Progenitor cell of endocrine pancreas (in vitro differentiated cells): Measurements from ENCODE around the gene CDKN3. TPM values are rescaled to one million over a fixed set of nuclear protein-coding genes. Genes with fewer than 3 reads are reported as not detected.
A peak's percentile ranks its signal among the peaks of the same experiment; 100 is the strongest.

ENCODE experiments used
- DNase-seq: peaks from one replicate; pipeline ENCODE4 v3.0.0; 2021; ENCODE audit warnings: low spot score; ENCODE audit not compliant: unreplicated experiment
- H3K27ac Mint-ChIP-seq: 2 replicates; pipeline ENCODE4 v1.8.0; 2021; ENCODE audit warnings: mild to moderate bottlenecking, moderate library complexity, mixed read lengths
- H3K27me3 Mint-ChIP-seq: 2 replicates; pipeline ENCODE4 v1.8.0; 2021; ENCODE audit warnings: mixed read lengths
- H3K36me3 Mint-ChIP-seq: 2 replicates; pipeline ENCODE4 v1.8.0; 2022; ENCODE audit warnings: mixed read lengths; ENCODE audit not compliant: insufficient read depth
- H3K4me1 Mint-ChIP-seq: 2 replicates; pipeline ENCODE4 v1.8.0; 2021; ENCODE audit warnings: low read depth, mixed read lengths
- H3K4me3 Mint-ChIP-seq: 2 replicates; pipeline ENCODE4 v1.8.0; 2021; ENCODE audit warnings: low read depth, mild to moderate bottlenecking, moderate library complexity, mixed read lengths
- H3K9me3 Mint-ChIP-seq: 2 replicates; pipeline ENCODE4 v1.8.0; 2021; ENCODE audit warnings: low read depth, mixed read lengths
- long read RNA-seq: library from polyadenylated mRNA; unstranded; transcript quantifications from one replicate; pipeline ENCODE4 v2.0.0, GENCODE V29; 2020
- total RNA-seq: library from RNA; stranded (reverse); gene quantifications from 2 replicates; pipeline ENCODE4 v1.2.1, GENCODE V29; 2021
- TF ChIP-seq, protein P1 (sequence below): fragments of 200-600 bp; sonication (generic); IDR thresholded peaks from one replicate; pipeline ENCODE4 v1.5.0; 2021; ENCODE audit warnings: antibody characterized with exemption, mild to moderate bottlenecking; ENCODE audit not compliant: unreplicated experiment

The CDKN3 gene, protein sequence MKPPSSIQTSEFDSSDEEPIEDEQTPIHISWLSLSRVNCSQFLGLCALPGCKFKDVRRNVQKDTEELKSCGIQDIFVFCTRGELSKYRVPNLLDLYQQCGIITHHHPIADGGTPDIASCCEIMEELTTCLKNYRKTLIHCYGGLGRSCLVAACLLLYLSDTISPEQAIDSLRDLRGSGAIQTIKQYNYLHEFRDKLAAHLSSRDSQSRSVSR
- 20.2 and 20.5 TPM in 2 replicates for total RNA-seq
- long read RNA-seq, transcript CDKN3-202 (8 exons, 893 nt): major isoform, 10 of 11 reads
- long read RNA-seq, partial matches to known transcripts: 0 of 11 reads
- long read RNA-seq, other reads (novel, unspliced or antisense): 1 of 11 reads

DNA sequence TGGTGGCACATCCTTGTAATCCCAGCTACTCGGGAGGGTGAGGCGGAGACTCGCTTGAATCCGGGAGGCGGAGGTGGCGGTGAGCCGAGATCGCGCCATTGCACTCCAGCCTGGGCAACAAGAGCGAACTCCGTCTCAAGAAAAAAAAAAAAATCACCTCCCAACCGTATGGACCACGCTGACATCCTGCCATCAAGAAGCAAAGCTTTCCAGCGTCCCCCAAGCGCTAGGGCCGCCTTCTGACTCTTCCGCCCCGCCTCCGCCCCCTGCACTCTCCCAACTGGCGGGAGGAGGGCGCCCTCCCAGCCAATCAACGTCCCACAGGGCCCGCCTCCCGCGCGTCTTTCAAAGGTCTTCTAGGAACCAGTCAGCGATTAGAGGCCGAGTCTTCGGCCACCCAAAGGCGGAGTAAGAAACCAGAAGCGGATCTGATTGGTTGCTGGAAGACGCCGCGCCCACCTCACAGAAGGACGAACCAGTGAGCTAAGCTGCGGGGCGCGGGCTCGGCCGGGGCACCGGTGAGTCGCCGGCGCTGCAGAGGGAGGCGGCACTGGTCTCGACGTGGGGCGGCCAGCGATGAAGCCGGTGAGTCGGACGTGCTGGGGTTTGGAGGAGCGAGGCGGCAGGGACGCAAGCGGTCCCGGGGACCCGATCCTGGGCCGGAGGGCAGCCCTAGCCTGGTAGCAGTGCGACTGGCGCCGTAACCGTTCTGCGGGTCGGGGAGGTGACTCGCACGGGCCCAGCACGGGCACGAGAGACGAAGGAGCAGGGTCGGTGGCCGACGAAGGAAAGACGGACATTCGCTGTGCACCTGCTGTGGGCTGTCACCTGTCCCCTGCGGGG, at the start of gene CDKN3:
CDKN3 (plus strand) TSS at position 515 of the 843 bp plus-strand sequence; CDS start at position 577, 62 bp downstream.
- TF ChIP-seq, protein P1, sequence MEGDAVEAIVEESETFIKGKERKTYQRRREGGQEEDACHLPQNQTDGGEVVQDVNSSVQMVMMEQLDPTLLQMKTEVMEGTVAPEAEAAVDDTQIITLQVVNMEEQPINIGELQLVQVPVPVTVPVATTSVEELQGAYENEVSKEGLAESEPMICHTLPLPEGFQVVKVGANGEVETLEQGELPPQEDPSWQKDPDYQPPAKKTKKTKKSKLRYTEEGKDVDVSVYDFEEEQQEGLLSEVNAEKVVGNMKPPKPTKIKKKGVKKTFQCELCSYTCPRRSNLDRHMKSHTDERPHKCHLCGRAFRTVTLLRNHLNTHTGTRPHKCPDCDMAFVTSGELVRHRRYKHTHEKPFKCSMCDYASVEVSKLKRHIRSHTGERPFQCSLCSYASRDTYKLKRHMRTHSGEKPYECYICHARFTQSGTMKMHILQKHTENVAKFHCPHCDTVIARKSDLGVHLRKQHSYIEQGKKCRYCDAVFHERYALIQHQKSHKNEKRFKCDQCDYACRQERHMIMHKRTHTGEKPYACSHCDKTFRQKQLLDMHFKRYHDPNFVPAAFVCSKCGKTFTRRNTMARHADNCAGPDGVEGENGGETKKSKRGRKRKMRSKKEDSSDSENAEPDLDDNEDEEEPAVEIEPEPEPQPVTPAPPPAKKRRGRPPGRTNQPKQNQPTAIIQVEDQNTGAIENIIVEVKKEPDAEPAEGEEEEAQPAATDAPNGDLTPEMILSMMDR: peak; percentile 54
- Mint-ChIP-seq H3K36me3 (peaks cover 2% of the 10 kb centered on the region), H3K9me3 (no peaks in the 10 kb centered on the region), H3K4me1 (peaks cover 7% of the 10 kb centered on the region), H3K27me3 (peaks cover 2% of the 10 kb centered on the region), H3K27ac (peak within 1 kb of the TSS; percentile 78), H3K4me3 (peak within 1 kb of the TSS; percentile 83)
- peak; percentile 91 for DNase-seq

- DNase-seq: no peak
- Mint-ChIP-seq H3K27me3 (no peaks in the 10 kb centered on the region), H3K9me3 (no peaks in the 10 kb centered on the region), H3K4me3 (no peak overlapping the region), H3K27ac (no peak overlapping the region), H3K36me3 (peaks cover 1% of the 10 kb centered on the region), H3K4me1 (peaks cover 18% of the 10 kb centered on the region)
- TF ChIP-seq, protein P1: no peak
These were observed 49.8 kb upstream of the CDKN3 start for GRCh38 chr14:54347044-54347443.

- TF ChIP-seq, protein P1: peak; percentile 94
- Mint-ChIP-seq H3K9me3 (no peaks in the 10 kb centered on the region), H3K4me3 (no peak overlapping the region), H3K36me3 (peaks cover 4% of the 10 kb centered on the region), H3K27ac (no peak overlapping the region), H3K27me3 (no peaks in the 10 kb centered on the region), H3K4me1 (peaks cover 19% of the 10 kb centered on the region)
- DNase-seq: no peak
These were observed 48.7 kb upstream of the CDKN3 start for GRCh38 chr14:54348001-54348611.

- no peak overlapping the region for H3K27ac Mint-ChIP-seq
- peaks cover 23% of the 10 kb centered on the region for H3K4me1 Mint-ChIP-seq
- DNase-seq: no peak
- TF ChIP-seq, protein P1: no peak
- no peak overlapping the region for H3K4me3 Mint-ChIP-seq
- peaks cover 7% of the 10 kb centered on the region for H3K36me3 Mint-ChIP-seq
- H3K9me3 Mint-ChIP-seq: peaks cover 5% of the 10 kb centered on the region
- no peaks in the 10 kb centered on the region for H3K27me3 Mint-ChIP-seq
These were observed 47.7 kb upstream of the CDKN3 start for GRCh38 chr14:54348923-54349620.
